Panc1 (cell line): ENCODE results near the gene CCDC70. TPM values are rescaled to one million over a fixed set of nuclear protein-coding genes. Genes with fewer than 3 reads are reported as not detected.

Experiments
- ATAC-seq: fragments of 200-7000 bp; cut with Tn5 transposase; 2 replicates; pipeline ENCODE4 v1.9.1; 2020; ENCODE audit warnings: mild to moderate bottlenecking, moderate library complexity
- BruUV-seq: library from RNA; stranded (reverse); fragments of 400-500 nt; replicated peaks from 2 replicates; lab custom pipeline; 2021; lab: Mats Ljungman, UMichigan
- CTCF ChIA-PET: fragments of 300-600 bp; sonication (Branson Sonifier 250); formaldehyde crosslinking; loops from one replicate; lab custom pipeline; 2022; ENCODE audit warnings: antibody characterized with exemption; lab: Charles Lee
- POLR2A ChIA-PET: fragments of 300-600 bp; sonication (Branson Sonifier 250); formaldehyde crosslinking; loops from one replicate; lab custom pipeline; 2022; ENCODE audit warnings: antibody characterized with exemption; lab: Charles Lee
- DNase-seq: peaks from one replicate; pipeline ENCODE4 v3.0.0-alpha.2; 2010; ENCODE audit warnings: low read depth, low spot score
- H3K27ac ChIP-seq: 2 replicates; pipeline ENCODE4 v1.5.1; 2011; ENCODE audit warnings: mild to moderate bottlenecking, low read length, inconsistent platforms
- H3K27me3 ChIP-seq: fragments of 200-500 bp; sonication (Bioruptor generic); 2 replicates; pipeline ENCODE4 v1.6.0; 2014; ENCODE audit warnings: low read length, inconsistent platforms; ENCODE audit not compliant: control insufficient read depth, insufficient read depth
- H3K36me3 ChIP-seq: fragments of 200-500 bp; sonication (Bioruptor generic); 2 replicates; pipeline ENCODE4 v1.5.1; 2014; ENCODE audit warnings: inconsistent platforms, mild to moderate bottlenecking, low read length, moderate library complexity; ENCODE audit not compliant: control insufficient read depth, insufficient read depth
- H3K4me1 ChIP-seq: 2 replicates; pipeline ENCODE4 v1.5.1; 2011; ENCODE audit warnings: inconsistent platforms, mild to moderate bottlenecking, low read length, moderate library complexity; ENCODE audit not compliant: control insufficient read depth, insufficient read depth
- H3K4me3 ChIP-seq, 2 experiments: 2 replicates each; pipeline ENCODE4 v1.5.1; 2011 to 2012; ENCODE audit warnings: low read depth in 2 of 2, low read length in 2 of 2, mild to moderate bottlenecking in 2 of 2, inconsistent platforms in 1 of 2, moderate library complexity in 1 of 2
- H3K9me3 ChIP-seq: fragments of 200-500 bp; sonication (Bioruptor generic); 2 replicates; pipeline ENCODE4 v1.5.1; 2014; ENCODE audit warnings: low read depth, mild to moderate bottlenecking, inconsistent platforms, low read length, moderate library complexity; ENCODE audit not compliant: control insufficient read depth, insufficient read depth
- POLR2AphosphoS5 ChIP-seq: IDR thresholded peaks from 2 replicates; pipeline ENCODE4 v1.6.1; 2012; ENCODE audit warnings: mild to moderate bottlenecking, low read depth, low read length, moderate library complexity
- REST ChIP-seq, 2 experiments: IDR thresholded peaks; 2 replicates each; pipeline ENCODE4 v1.6.1; 2011 to 2012; ENCODE audit warnings: low read depth in 2 of 2, control low read depth in 1 of 2, low read length in 1 of 2, mild to moderate bottlenecking in 1 of 2, moderate library complexity in 1 of 2; ENCODE audit not compliant: insufficient read depth in 1 of 2
- SIN3A ChIP-seq: IDR thresholded peaks from 2 replicates; pipeline ENCODE4 v1.6.1; 2012; ENCODE audit warnings: low read depth, mild to moderate bottlenecking, low read length, moderate library complexity, borderline replicate concordance; ENCODE audit not compliant: insufficient read depth
- TCF7L2 ChIP-seq: IDR thresholded peaks from 2 replicates; pipeline ENCODE4 v1.6.1; 2011; ENCODE audit warnings: mild to moderate bottlenecking, low read depth, low read length, inconsistent platforms
- in situ Hi-C: cut with HindIII; loops from 2 replicates; pipeline ENCODE4 v1.10.0; 2016; ENCODE audit warnings: low sequenced_read_pairs, low pct_unique_long_range_greater_than_20kb
- intact Hi-C: fragments of 100-400 bp; cut with micrococcal nuclease; formaldehyde crosslinking; loops from one replicate; pipeline ENCODE4 v1.10.0; 2022; ENCODE audit not compliant: unreplicated experiment
- total RNA-seq: library from RNA; stranded (reverse); gene quantifications from one replicate; pipeline ENCODE4 v1.2.1, GENCODE V29; 2021; ENCODE audit not compliant: unreplicated experiment
- TF ChIP-seq, protein P1 (sequence below): fragments of 450-650 bp; IDR thresholded peaks from 2 replicates; pipeline ENCODE4 v1.5.1; 2017; ENCODE audit warnings: mild to moderate bottlenecking

Gene CCDC70
- total RNA-seq, 1 experiment from 2014 or later: not detected

GRCh38 chr13:51912511-51913225 is 50.9 kb downstream of the CCDC70 start:
- intact Hi-C loops: no loop called here
- TF ChIP-seq SIN3A (no peak), REST (IDR thresholded peaks at IDR 0.05; ENCODE audit: insufficient read depth in 1 of 2, low read depth in 2 of 2, low read length in 1 of 2) (no peak), POLR2AphosphoS5 (no peak), TCF7L2 (no peak)
- TF ChIP-seq, protein P1, sequence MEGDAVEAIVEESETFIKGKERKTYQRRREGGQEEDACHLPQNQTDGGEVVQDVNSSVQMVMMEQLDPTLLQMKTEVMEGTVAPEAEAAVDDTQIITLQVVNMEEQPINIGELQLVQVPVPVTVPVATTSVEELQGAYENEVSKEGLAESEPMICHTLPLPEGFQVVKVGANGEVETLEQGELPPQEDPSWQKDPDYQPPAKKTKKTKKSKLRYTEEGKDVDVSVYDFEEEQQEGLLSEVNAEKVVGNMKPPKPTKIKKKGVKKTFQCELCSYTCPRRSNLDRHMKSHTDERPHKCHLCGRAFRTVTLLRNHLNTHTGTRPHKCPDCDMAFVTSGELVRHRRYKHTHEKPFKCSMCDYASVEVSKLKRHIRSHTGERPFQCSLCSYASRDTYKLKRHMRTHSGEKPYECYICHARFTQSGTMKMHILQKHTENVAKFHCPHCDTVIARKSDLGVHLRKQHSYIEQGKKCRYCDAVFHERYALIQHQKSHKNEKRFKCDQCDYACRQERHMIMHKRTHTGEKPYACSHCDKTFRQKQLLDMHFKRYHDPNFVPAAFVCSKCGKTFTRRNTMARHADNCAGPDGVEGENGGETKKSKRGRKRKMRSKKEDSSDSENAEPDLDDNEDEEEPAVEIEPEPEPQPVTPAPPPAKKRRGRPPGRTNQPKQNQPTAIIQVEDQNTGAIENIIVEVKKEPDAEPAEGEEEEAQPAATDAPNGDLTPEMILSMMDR: no peak
- ChIA-PET POLR2A (interaction anchor here (0.6 kb wide), 1 partner anchor 251 kb away, joined by 3 read pairs; no protein-coding TSS in a partner anchor), CTCF (no interaction called here)
- DNase-seq (no peak), ATAC-seq (no peak)
- no peak overlapping the region for H3K4me3 ChIP-seq
- no TSS peak for BruUV-seq
- in situ Hi-C loops: no loop called here
- no peaks in the 10 kb centered on the region for H3K27me3 ChIP-seq
- H3K9me3 ChIP-seq: no peaks in the 10 kb centered on the region
- H3K27ac ChIP-seq: no peak overlapping the region
- H3K4me1 ChIP-seq: no peaks in the 10 kb centered on the region
- H3K36me3 ChIP-seq: no peaks in the 10 kb centered on the region

GRCh38 chr13:51913421-51914136 is 51.8 kb downstream of the CCDC70 start:
- H3K9me3 ChIP-seq: no peaks in the 10 kb centered on the region
- intact Hi-C loops (no loop called here), in situ Hi-C loops (no loop called here)
- ATAC-seq: no peak
- ChIA-PET POLR2A (no interaction called here), CTCF (no interaction called here)
- H3K4me1 ChIP-seq: no peaks in the 10 kb centered on the region
- no TSS peak for BruUV-seq
- H3K27me3 ChIP-seq: no peaks in the 10 kb centered on the region
- H3K36me3 ChIP-seq: no peaks in the 10 kb centered on the region
- H3K4me3 ChIP-seq: no peak overlapping the region
- TF ChIP-seq REST (IDR thresholded peaks at IDR 0.05; ENCODE audit: insufficient read depth in 1 of 2, low read depth in 2 of 2, low read length in 1 of 2) (no peak), SIN3A (no peak)
- no peak overlapping the region for H3K27ac ChIP-seq
- no peak for DNase-seq
